GM12878 (cell line): Measurements from ENCODE around the gene TAC3. TPM values are rescaled to one million over a fixed set of nuclear protein-coding genes. Genes with fewer than 3 reads are reported as not detected.
"Not testable (repeated sequence)": the region's sequence is repeated elsewhere in the genome, so short reads cannot be mapped to it uniquely, and the experiment has no call there.

Experiments used
- ATAC-seq: fragments of 200-7000 bp; cut with Tn5 transposase; 3 replicates; pipeline ENCODE4 v1.9.1; 2020; ENCODE audit warnings: mild to moderate bottlenecking, moderate library complexity
- BruUV-seq: library from RNA; stranded (reverse); fragments of 400-500 nt; replicated peaks from 2 replicates; lab custom pipeline; 2021; lab: Mats Ljungman, UMichigan
- CTCF ChIA-PET: fragments of 300-600 bp; sonication (Branson Sonifier 250); formaldehyde crosslinking; extraction: SDS; loops from one replicate; lab custom pipeline; 2021; ENCODE audit warnings: inconsistent platforms; lab: Yijun Ruan, JAX
- POLR2A ChIA-PET: fragments of 350-600 bp; formaldehyde crosslinking; extraction: SDS; loops from one replicate; lab custom pipeline; 2021; ENCODE audit warnings: inconsistent platforms; lab: Charles Lee
- RAD21 ChIA-PET: fragments of 300-600 bp; sonication (Branson Sonifier 250); formaldehyde crosslinking; loops from one replicate; lab custom pipeline; 2023; ENCODE audit warnings: antibody characterized with exemption; ENCODE audit not compliant: unreplicated experiment; lab: Charles Lee
- SMC1A ChIA-PET: fragments of 300-600 bp; sonication (Branson Sonifier 250); formaldehyde crosslinking; loops from one replicate; lab custom pipeline; 2023; ENCODE audit not compliant: unreplicated experiment, uncharacterized antibody; lab: Charles Lee
- DNase-seq: peaks from one replicate; pipeline ENCODE4 v3.0.0-alpha.2; 2011; ENCODE audit warnings: low read depth, low spot score
- FAIRE-seq: peaks from 3 replicates; lab custom pipeline; 2011; peaks lifted over from hg19 to GRCh38; lab: Jason Lieb, UNC
- H2AFZ ChIP-seq: 2 replicates; pipeline ENCODE4 v1.6.0; 2011; ENCODE audit warnings: low read depth, low read length, control low read depth; ENCODE audit not compliant: control insufficient read depth
- H3K27ac ChIP-seq: 2 replicates; pipeline ENCODE4 v1.5.1; 2011; ENCODE audit warnings: control low read depth; ENCODE audit not compliant: control insufficient read depth, insufficient read depth
- H3K27me3 ChIP-seq, 2 experiments: replicated peaks in 1 of 2; 2 replicates each; pipeline versions ENCODE4 v1.6.0 to v1.6.1; 2011; ENCODE audit warnings: low read length in 1 of 2; ENCODE audit not compliant: control insufficient read depth in 2 of 2, insufficient read depth in 2 of 2
- H3K36me3 ChIP-seq, 2 experiments: 2 replicates each; pipeline ENCODE4 v1.5.1; 2011; ENCODE audit warnings: low read length in 1 of 2; ENCODE audit not compliant: control insufficient read depth in 2 of 2, insufficient read depth in 2 of 2
- H3K4me1 ChIP-seq: 2 replicates; pipeline ENCODE4 v1.6.1; 2011; ENCODE audit warnings: mild to moderate bottlenecking, low read length, moderate library complexity, mixed read lengths; ENCODE audit not compliant: control insufficient read depth, insufficient read depth
- H3K4me2 ChIP-seq: 2 replicates; pipeline ENCODE4 v1.6.0; 2011; ENCODE audit warnings: control low read depth; ENCODE audit not compliant: control insufficient read depth, insufficient read depth
- H3K4me3 ChIP-seq: fragments of 200-600 bp; sonication (generic); 2 replicates; pipeline ENCODE4 v1.5.1; 2016
- H3K79me2 ChIP-seq: 2 replicates; pipeline ENCODE4 v1.6.0; 2011; ENCODE audit warnings: low read length; ENCODE audit not compliant: control insufficient read depth, insufficient read depth
- H3K9ac ChIP-seq: 2 replicates; pipeline ENCODE4 v1.8.0; 2011; ENCODE audit warnings: low read length, control low read depth, mixed read lengths; ENCODE audit not compliant: control insufficient read depth, insufficient read depth
- H3K9me3 ChIP-seq: replicated peaks from 3 replicates; pipeline ENCODE4 v1.5.1; 2011; ENCODE audit warnings: mild to moderate bottlenecking, low read length; ENCODE audit not compliant: control insufficient read depth, insufficient read depth
- H4K20me1 ChIP-seq: 2 replicates; pipeline ENCODE4 v1.6.0; 2011; ENCODE audit not compliant: control insufficient read depth, insufficient read depth
- WGBS: methylation state at CpG from one replicate; pipeline ENCODE4 v1.1.6; 2016; ENCODE audit warnings: low lambda C conversion rate; ENCODE audit not compliant: insufficient replicate concordance, insufficient coverage; ENCODE audit errors: missing lambda C conversion rate; 5-methylcytosine and 5-hydroxymethylcytosine counted together
- in situ Hi-C: fragments of 300-500 bp; cut with MboI; formaldehyde crosslinking; loops from 9 replicates; pipeline ENCODE4 v1.14.3; 2018; ENCODE audit warnings: mixed read lengths
- intact Hi-C: fragments of 100-400 bp; cut with micrococcal nuclease; formaldehyde crosslinking; loops from one replicate; pipeline ENCODE4 v1.14.2; 2022; ENCODE audit not compliant: unreplicated experiment
- polyA plus RNA-seq, 11 experiments: library from polyadenylated mRNA; depleted of rRNA in 4 of 11; unstranded in 6 of 11; stranded (reverse) in 5 of 11; fragments of >200 nt; fragmentation: Nextera tagmentation in 4 of 11; fragmentation: Illumina TruSeq in 1 of 11; extraction: Ambion mirVana in 4 of 11; extraction: Trizol in 1 of 11; gene quantifications; 1 replicate in 1 of 11; 2 replicates in 10 of 11; pipeline versions ENCODE4 v1.2.1 to v1.2.3, GENCODE V29; 2011 to 2016; ENCODE audit warnings: inconsistent platforms in 2 of 11, missing spikeins in 2 of 11, low read depth in 1 of 11
- total RNA-seq, 4 experiments: library from RNA; depleted of rRNA in 3 of 4; stranded (reverse); fragments of >200 nt in 3 of 4; fragmentation: Illumina TruSeq in 1 of 4; extraction: Trizol in 1 of 4; gene quantifications; 2 replicates each; pipeline versions ENCODE4 v1.2.1 to v1.2.3, GENCODE V29; 2013 to 2021

The TAC3 gene
- total and polyA plus RNA-seq, 10 of the 15 experiments (the other 5 are each of a cell fraction or from before 2014, with no cell fraction given) = 0.11 to 0.18 (median 0.13) TPM; not detected in 7

DNA sequence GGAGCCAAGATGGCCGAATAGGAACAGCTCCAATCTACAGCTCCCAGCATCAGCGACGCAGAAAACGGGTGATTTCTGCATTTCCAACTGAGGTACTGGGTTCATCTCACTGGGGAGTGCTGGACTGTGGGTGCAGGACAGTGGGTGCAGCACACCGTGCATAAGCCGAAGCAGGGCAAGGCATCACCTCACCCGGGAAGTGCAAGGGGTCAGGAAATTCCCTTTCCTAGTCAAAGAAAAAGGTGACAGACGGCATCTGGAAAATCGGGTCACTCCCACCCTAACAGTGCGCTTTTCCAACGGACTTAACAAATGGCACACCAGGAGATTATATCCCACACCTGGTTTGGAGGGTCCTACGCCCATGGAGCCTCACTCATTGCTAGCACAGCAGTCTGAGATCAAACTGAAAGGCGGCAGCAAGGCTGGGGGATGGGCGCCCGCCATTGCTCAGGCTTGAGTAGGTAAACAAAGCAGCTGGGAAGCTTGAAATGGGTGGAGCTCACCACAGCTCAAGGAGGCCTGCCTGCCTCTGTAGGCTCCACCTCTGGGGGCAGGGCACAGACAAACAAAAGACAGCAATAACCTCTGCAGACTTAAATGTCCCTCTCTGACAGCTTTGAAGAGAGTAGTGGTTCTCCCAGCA lies 50.2 kb downstream of the TAC3 start:
- H3K9ac ChIP-seq, POLR2A ChIA-PET, H3K27ac ChIP-seq, H2AFZ ChIP-seq, SMC1A ChIA-PET, H3K4me1 ChIP-seq, CTCF ChIA-PET, H3K9me3 ChIP-seq, H3K36me3 ChIP-seq, H4K20me1 ChIP-seq, BruUV-seq, H3K79me2 ChIP-seq, intact Hi-C loops, in situ Hi-C loops, RAD21 ChIA-PET, ATAC-seq, FAIRE-seq, H3K27me3 ChIP-seq, DNase-seq, H3K4me2 ChIP-seq, H3K4me3 ChIP-seq: not testable (repeated sequence)
- WGBS = 76% methylated on average over 15 of the region's 15 CpGs

GRCh38 chr12:56965124-56965523 lies 51.2 kb downstream of the TAC3 start:
- H3K27me3 ChIP-seq, H2AFZ ChIP-seq, H3K36me3 ChIP-seq, H3K27ac ChIP-seq, H3K4me2 ChIP-seq, in situ Hi-C loops, POLR2A ChIA-PET, DNase-seq, RAD21 ChIA-PET, H3K4me3 ChIP-seq, H3K9me3 ChIP-seq, CTCF ChIA-PET, H3K79me2 ChIP-seq, H3K4me1 ChIP-seq, H4K20me1 ChIP-seq, SMC1A ChIA-PET, intact Hi-C loops, H3K9ac ChIP-seq, FAIRE-seq, ATAC-seq, BruUV-seq: not testable (repeated sequence)
- WGBS = 91% methylated on average over 1 of the region's 4 CpGs

DNA sequence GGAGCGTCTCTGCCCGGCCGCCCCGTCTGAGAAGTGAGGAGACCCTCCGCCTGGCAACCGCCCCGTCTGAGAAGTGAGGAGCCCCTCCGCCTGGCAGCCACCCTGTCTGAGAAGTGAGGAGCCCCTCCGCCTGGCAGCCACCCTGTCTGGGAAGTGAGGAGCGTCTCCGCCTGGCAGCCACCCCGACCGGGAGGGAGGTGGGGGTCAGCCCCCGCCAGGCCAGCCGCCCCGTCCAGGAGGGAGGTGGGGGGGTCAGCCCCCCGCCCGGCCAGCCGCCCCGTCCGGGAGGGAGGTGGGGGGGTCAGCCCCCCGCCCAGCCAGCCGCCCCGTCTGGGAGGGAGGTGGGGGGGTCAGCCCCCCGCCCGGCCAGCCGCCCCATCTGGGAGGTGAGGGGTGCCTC lies 52.8 kb downstream of the TAC3 start:
- in situ Hi-C loops, H3K4me2 ChIP-seq, DNase-seq, FAIRE-seq, CTCF ChIA-PET, H4K20me1 ChIP-seq, H3K27ac ChIP-seq, ATAC-seq, H3K4me1 ChIP-seq, intact Hi-C loops, RAD21 ChIA-PET, POLR2A ChIA-PET, H3K9ac ChIP-seq, SMC1A ChIA-PET, H3K79me2 ChIP-seq, H2AFZ ChIP-seq, H3K9me3 ChIP-seq, H3K4me3 ChIP-seq, BruUV-seq, H3K27me3 ChIP-seq, H3K36me3 ChIP-seq: not testable (repeated sequence)
- 89% methylated on average over 8 of the region's 27 CpGs for WGBS

DNA sequence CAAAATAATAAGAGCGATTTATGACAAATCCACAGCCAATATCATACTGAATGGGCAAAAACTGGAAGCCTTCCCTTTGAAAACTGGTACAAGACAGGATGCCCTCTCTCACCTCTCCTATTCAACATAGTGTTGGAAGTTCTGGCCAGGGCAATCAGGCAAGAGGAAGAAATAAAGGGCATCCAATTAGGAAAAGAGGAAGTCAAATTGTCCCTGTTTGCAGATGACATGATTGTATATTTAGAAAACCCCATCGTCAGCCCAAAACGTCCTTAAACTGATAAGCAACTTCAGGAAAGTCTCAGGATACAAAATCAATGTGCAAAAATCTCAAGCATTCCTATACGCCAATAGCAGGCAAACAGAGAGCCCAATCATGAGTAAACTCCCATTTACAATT lies 54.1 kb downstream of the TAC3 start:
- BruUV-seq, FAIRE-seq, RAD21 ChIA-PET, H3K4me3 ChIP-seq, H3K4me1 ChIP-seq, H3K79me2 ChIP-seq, in situ Hi-C loops, SMC1A ChIA-PET, intact Hi-C loops, H3K4me2 ChIP-seq, DNase-seq, H2AFZ ChIP-seq, ATAC-seq, H3K27me3 ChIP-seq, H3K36me3 ChIP-seq, H3K27ac ChIP-seq, H3K9ac ChIP-seq, H3K9me3 ChIP-seq, H4K20me1 ChIP-seq, POLR2A ChIA-PET, CTCF ChIA-PET: not testable (repeated sequence)
- WGBS = 37% methylated on average over 4 of the region's 4 CpGs
